H9 (cell line): Measurements from ENCODE around the gene DGUOK. TPM values are rescaled to one million over a fixed set of nuclear protein-coding genes. Genes with fewer than 3 reads are reported as not detected.

ENCODE experiments used
- DNase-seq: peaks from one replicate; pipeline ENCODE4 v3.0.0-alpha.2; 2017
- H2AFZ ChIP-seq: one replicate; pipeline ENCODE4 v1.6.1; 2013; ENCODE audit warnings: mild to moderate bottlenecking, low read length, control low read depth, moderate library complexity
- H2AK5ac ChIP-seq: 2 replicates; pipeline ENCODE4 v1.6.1; 2013; ENCODE audit warnings: low read length, control low read depth, mixed read lengths; ENCODE audit not compliant: insufficient read length
- H2BK120ac ChIP-seq: one replicate; pipeline ENCODE4 v1.6.1; 2013; ENCODE audit warnings: low read depth, mild to moderate bottlenecking, low read length, control low read depth, inconsistent platforms; ENCODE audit not compliant: poor library complexity, severe bottlenecking
- H2BK12ac ChIP-seq: 2 replicates; pipeline ENCODE4 v1.6.1; 2013; ENCODE audit warnings: low read length, control low read depth, mixed read lengths, low read depth; ENCODE audit not compliant: insufficient read length
- H2BK15ac ChIP-seq: 2 replicates; pipeline ENCODE4 v1.6.1; 2013; ENCODE audit warnings: low read depth, low read length, control low read depth
- H2BK20ac ChIP-seq: one replicate; pipeline ENCODE4 v1.6.1; 2013; ENCODE audit warnings: low read depth, mild to moderate bottlenecking, low read length, control low read depth, inconsistent platforms; ENCODE audit not compliant: poor library complexity, severe bottlenecking
- H2BK5ac ChIP-seq: 2 replicates; pipeline ENCODE4 v1.6.1; 2013; ENCODE audit warnings: low read length, control low read depth, mixed read lengths; ENCODE audit not compliant: insufficient read length
- H3K14ac ChIP-seq: 2 replicates; pipeline ENCODE4 v1.6.1; 2013; ENCODE audit warnings: low read length, control low read depth; ENCODE audit not compliant: insufficient read depth
- H3K18ac ChIP-seq: 2 replicates; pipeline ENCODE4 v1.6.1; 2013; ENCODE audit warnings: low read depth, mild to moderate bottlenecking, mixed read lengths, low read length, control low read depth; ENCODE audit not compliant: insufficient read length
- H3K23ac ChIP-seq: 2 replicates; pipeline ENCODE4 v1.6.1; 2013; ENCODE audit warnings: low read length, control low read depth, mixed read lengths, low read depth; ENCODE audit not compliant: insufficient read length
- H3K23me2 ChIP-seq: 2 replicates; pipeline ENCODE4 v1.6.1; 2013; ENCODE audit warnings: low read depth, mild to moderate bottlenecking, mixed read lengths, low read length, control low read depth; ENCODE audit not compliant: insufficient read length, poor library complexity, severe bottlenecking
- H3K27ac ChIP-seq: 2 replicates; pipeline ENCODE4 v1.5.1; 2013; ENCODE audit warnings: low read length, control low read depth, mixed read lengths, low read depth; ENCODE audit not compliant: insufficient read length
- H3K27me3 ChIP-seq: 2 replicates; pipeline ENCODE4 v1.6.1; 2013; ENCODE audit warnings: low read length, control low read depth, inconsistent platforms; ENCODE audit not compliant: insufficient read depth
- H3K4ac ChIP-seq: 2 replicates; pipeline ENCODE4 v1.6.1; 2013; ENCODE audit warnings: low read depth, mild to moderate bottlenecking, control low read depth, inconsistent platforms, low read length, moderate library complexity
- H3K4me1 ChIP-seq: 2 replicates; pipeline ENCODE4 v1.6.1; 2013; ENCODE audit warnings: low read length, control low read depth, inconsistent platforms; ENCODE audit not compliant: insufficient read depth
- H3K4me2 ChIP-seq: 2 replicates; pipeline ENCODE4 v1.6.1; 2013; ENCODE audit warnings: low read length, control low read depth, mixed read lengths; ENCODE audit not compliant: insufficient read length, insufficient read depth
- H3K56ac ChIP-seq: 2 replicates; pipeline ENCODE4 v1.6.1; 2013; ENCODE audit warnings: low read depth, mild to moderate bottlenecking, mixed read lengths, low read length, control low read depth; ENCODE audit not compliant: insufficient read length
- H3K79me1 ChIP-seq: 2 replicates; pipeline ENCODE4 v1.6.1; 2013; ENCODE audit warnings: low read depth, mild to moderate bottlenecking, moderate library complexity, low read length, control low read depth, inconsistent platforms; ENCODE audit not compliant: insufficient read depth, poor library complexity, severe bottlenecking
- H3K79me2 ChIP-seq: 2 replicates; pipeline ENCODE4 v1.6.1; 2013; ENCODE audit warnings: low read length, control low read depth, inconsistent platforms; ENCODE audit not compliant: insufficient read depth
- H3K9ac ChIP-seq: 2 replicates; pipeline ENCODE4 v1.6.1; 2013; ENCODE audit warnings: low read length, control low read depth, mixed read lengths; ENCODE audit not compliant: insufficient read length; ENCODE audit errors: extremely low read depth
- H3K9me3 ChIP-seq: one replicate; pipeline ENCODE4 v1.6.1; 2013; ENCODE audit warnings: low read depth, low read length, inconsistent platforms; ENCODE audit not compliant: control insufficient read depth
- H3T11ph ChIP-seq: one replicate; pipeline ENCODE4 v1.6.1; 2013; ENCODE audit warnings: mild to moderate bottlenecking, low read length, control low read depth, inconsistent platforms
- H4K20me1 ChIP-seq: one replicate; pipeline ENCODE4 v1.6.1; 2013; ENCODE audit not compliant: control insufficient read depth, insufficient read length, insufficient read depth
- H4K5ac ChIP-seq: 2 replicates; pipeline ENCODE4 v1.6.1; 2013; ENCODE audit warnings: low read depth, mild to moderate bottlenecking, mixed read lengths, low read length, control low read depth; ENCODE audit not compliant: insufficient read length
- H4K8ac ChIP-seq: replicated peaks from 2 replicates; pipeline ENCODE4 v1.6.1; 2013; ENCODE audit warnings: low read length, control low read depth, mixed read lengths, low read depth; ENCODE audit not compliant: insufficient read length
- H4K91ac ChIP-seq: 2 replicates; pipeline ENCODE4 v1.6.1; 2013; ENCODE audit warnings: low read depth, mild to moderate bottlenecking, moderate library complexity, mixed read lengths, low read length, control low read depth; ENCODE audit not compliant: insufficient read length
- H3K27ac Mint-ChIP-seq, 3 experiments: 2 replicates in 2 of 3; 3 replicates in 1 of 3; pipeline ENCODE4 v1.8.0; 2020 to 2021; ENCODE audit warnings: mixed read lengths in 3 of 3, mild to moderate bottlenecking in 1 of 3, moderate library complexity in 1 of 3
- H3K27me3 Mint-ChIP-seq: 2 replicates; pipeline ENCODE4 v1.8.0; 2021; ENCODE audit warnings: low read depth, mild to moderate bottlenecking, moderate library complexity, mixed read lengths
- H3K36me3 Mint-ChIP-seq, 3 experiments: 2 replicates in 2 of 3; 3 replicates in 1 of 3; pipeline ENCODE4 v1.8.0; 2020 to 2021; ENCODE audit warnings: low read depth in 3 of 3, mixed read lengths in 3 of 3; ENCODE audit not compliant: insufficient read depth in 1 of 3
- H3K4me1 Mint-ChIP-seq, 2 experiments: 2 replicates each; pipeline ENCODE4 v1.8.0; 2020; ENCODE audit warnings: mixed read lengths in 2 of 2
- H3K4me3 Mint-ChIP-seq, 2 experiments: 2 replicates in 1 of 2; 3 replicates in 1 of 2; pipeline ENCODE4 v1.8.0; 2020 to 2021; ENCODE audit warnings: mild to moderate bottlenecking in 2 of 2, mixed read lengths in 2 of 2, moderate library complexity in 1 of 2
- H3K9me3 Mint-ChIP-seq, 2 experiments: 2 replicates in 1 of 2; 3 replicates in 1 of 2; pipeline ENCODE4 v1.8.0; 2020; ENCODE audit warnings: mild to moderate bottlenecking in 2 of 2, mixed read lengths in 2 of 2, moderate library complexity in 1 of 2
- CTCF ChIP-seq: fragments of 200-600 bp; sonication (generic); conservative IDR thresholded peaks from 3 replicates; pipeline ENCODE4 v1.8.0; 2021; ENCODE audit warnings: antibody characterized with exemption, mild to moderate bottlenecking
- WGBS: extraction: QIAGEN DNeasy Blood & Tissue Kit; methylation state at CpG from one replicate; pipeline ENCODE4 v1.1.7; 2013; ENCODE audit warnings: missing lambda C conversion rate, low lambda C conversion rate, mixed read lengths; ENCODE audit not compliant: insufficient read length; ENCODE audit errors: extremely low coverage; 5-methylcytosine and 5-hydroxymethylcytosine counted together
- total RNA-seq: library from RNA; stranded (reverse); gene quantifications from 2 replicates; pipeline ENCODE4 v1.2.1, GENCODE V29; 2021

Gene DGUOK
- total RNA-seq, 1 experiment from 2014 or later = 98.5 TPM

GRCh38 chr2:73964223-73964622 lies 37.5 kb downstream of the DGUOK start:
- H3K4ac ChIP-seq = no peak overlapping the region
- Mint-ChIP-seq H3K9me3 (no peaks in the 10 kb centered on the region), H3K36me3 (peaks cover 5 to 9% (median 6%) of the 10 kb centered on the region in 3 experiments; a peak in 6 of 7 replicates), H3K4me3 (no peak overlapping the region), H3K27me3 (peaks cover 11% of the 10 kb centered on the region; the same call in 1 of the 2 replicates), H3K27ac (no peak overlapping the region), H3K4me1 (peaks cover 5 to 7% of the 10 kb centered on the region in 2 experiments; a peak in 3 of 4 replicates)
- H4K5ac ChIP-seq = no peak overlapping the region
- no peaks in the 10 kb centered on the region for H3K9me3 ChIP-seq
- no peaks in the 10 kb centered on the region for H3K79me1 ChIP-seq
- H3K18ac ChIP-seq = no peak overlapping the region
- H4K20me1 ChIP-seq = no peaks in the 10 kb centered on the region
- H3K27me3 ChIP-seq = no peaks in the 10 kb centered on the region
- no peak overlapping the region for H2BK20ac ChIP-seq
- H2AK5ac ChIP-seq = no peak overlapping the region
- H4K8ac ChIP-seq = no peak overlapping the region
- H4K91ac ChIP-seq = no peak overlapping the region
- H3K23me2 ChIP-seq = no peaks in the 10 kb centered on the region
- no peak overlapping the region for H2BK120ac ChIP-seq
- no peak overlapping the region for H2BK5ac ChIP-seq
- no peak for TF ChIP-seq CTCF
- no peaks in the 10 kb centered on the region for H3K4me1 ChIP-seq
- no peak overlapping the region for H2AFZ ChIP-seq
- no peak overlapping the region for H3K14ac ChIP-seq
- H3K56ac ChIP-seq = no peak overlapping the region
- no peaks in the 10 kb centered on the region for H3K79me2 ChIP-seq
- no peak overlapping the region for H2BK15ac ChIP-seq
- DNase-seq = no peak
- WGBS = no CpG with 5 or more reads among the region's 2 CpGs
- no peak overlapping the region for H3K9ac ChIP-seq
- H2BK12ac ChIP-seq = no peak overlapping the region
- H3K4me2 ChIP-seq = no peak overlapping the region
- H3K23ac ChIP-seq = no peak overlapping the region
- no peak overlapping the region for H3T11ph ChIP-seq
- no peak overlapping the region for H3K27ac ChIP-seq
